Endothelial cell of umbilical vein (primary cell): ENCODE data around the gene SPSB1. TPM values are rescaled to one million over a fixed set of nuclear protein-coding genes. Genes with fewer than 3 reads are reported as not detected.

Experiments used
- BruUV-seq: library from RNA; stranded (reverse); fragments of 400-500 nt; replicated peaks from 2 replicates; lab custom pipeline; 2021; lab: Mats Ljungman, UMichigan
- CTCF ChIA-PET: fragments of 300-600, 350-600 bp; sonication (Branson Sonifier 250); formaldehyde crosslinking; loops from one replicate; lab custom pipeline; 2021; ENCODE audit warnings: antibody characterized with exemption, inconsistent platforms; lab: Charles Lee
- POLR2A ChIA-PET: fragments of 300-600, 350-600 bp; sonication (Branson Sonifier 250); formaldehyde crosslinking; loops from one replicate; lab custom pipeline; 2021; ENCODE audit warnings: antibody characterized with exemption, inconsistent platforms; lab: Charles Lee
- DNase-seq: peaks from one replicate; pipeline ENCODE4 v3.0.0-alpha.2; 2011; ENCODE audit warnings: low read depth, low spot score
- FAIRE-seq: peaks from 2 replicates; lab custom pipeline; 2011; peaks lifted over from hg19 to GRCh38; lab: Jason Lieb, UNC
- H2AFZ ChIP-seq: 2 replicates; pipeline ENCODE4 v1.6.0; 2012; ENCODE audit warnings: low read depth, low read length, control low read depth, inconsistent platforms
- H3K27ac ChIP-seq: 2 replicates; pipeline ENCODE4 v1.5.1; 2011; ENCODE audit warnings: low read depth, mild to moderate bottlenecking, control low read depth, low read length, moderate library complexity; ENCODE audit not compliant: insufficient read depth
- H3K27me3 ChIP-seq, 2 experiments: 2 replicates each; pipeline versions ENCODE4 v1.6.0 to v1.6.1; 2011; ENCODE audit warnings: low read length in 2 of 2, mixed read lengths in 1 of 2; ENCODE audit not compliant: control insufficient read depth in 2 of 2, insufficient read depth in 2 of 2
- H3K36me3 ChIP-seq, 2 experiments: 2 replicates in 1 of 2; 3 replicates in 1 of 2; pipeline ENCODE4 v1.5.1; 2011; ENCODE audit warnings: low read length in 2 of 2, mild to moderate bottlenecking in 1 of 2, moderate library complexity in 1 of 2; ENCODE audit not compliant: control insufficient read depth in 2 of 2, insufficient read depth in 2 of 2; ENCODE audit errors: extremely low read depth in 1 of 2
- H3K4me1 ChIP-seq: 3 replicates; pipeline ENCODE4 v1.5.1; 2011; ENCODE audit warnings: mild to moderate bottlenecking, low read length; ENCODE audit not compliant: control insufficient read depth, insufficient read depth; ENCODE audit errors: extremely low read depth
- H3K4me2 ChIP-seq: 2 replicates; pipeline ENCODE4 v1.6.1; 2011; ENCODE audit warnings: low read length, control low read depth, mixed read lengths; ENCODE audit not compliant: insufficient read depth
- H3K4me3 ChIP-seq, 3 experiments: fragments of 200-600 bp in 1 of 3; sonication (generic), shearing (Covaris generic) in 1 of 3; replicated peaks in 1 of 3; 2 replicates each; pipeline ENCODE4 v1.5.1; 2011 to 2016; ENCODE audit warnings: control low read depth in 3 of 3, low read length in 3 of 3, mild to moderate bottlenecking in 2 of 3, inconsistent platforms in 1 of 3, low read depth in 1 of 3, moderate library complexity in 1 of 3; ENCODE audit not compliant: insufficient read depth in 1 of 3
- H3K79me2 ChIP-seq: 2 replicates; pipeline ENCODE4 v1.6.0; 2012; ENCODE audit warnings: low read length, inconsistent platforms; ENCODE audit not compliant: control insufficient read depth, insufficient read depth
- H3K9ac ChIP-seq: replicated peaks from 2 replicates; pipeline ENCODE3; 2011; ENCODE audit warnings: low read length, control low read depth; ENCODE audit not compliant: insufficient read depth; ENCODE audit errors: extremely low read depth
- H3K9me1 ChIP-seq: replicated peaks from 3 replicates; pipeline ENCODE4 v1.6.0; 2011; ENCODE audit warnings: mild to moderate bottlenecking, low read length; ENCODE audit not compliant: control insufficient read depth, insufficient read depth; ENCODE audit errors: extremely low read depth
- H3K9me3 ChIP-seq: replicated peaks from 2 replicates; pipeline ENCODE4 v1.5.1; 2012; ENCODE audit warnings: low read length, inconsistent platforms; ENCODE audit not compliant: control insufficient read depth, insufficient read depth
- H4K20me1 ChIP-seq: replicated peaks from 2 replicates; pipeline ENCODE3; 2011; ENCODE audit warnings: mild to moderate bottlenecking, low read length; ENCODE audit not compliant: control insufficient read depth, insufficient read depth; ENCODE audit errors: extremely low read depth
- CTCF ChIP-seq, 2 donors: IDR thresholded peaks; 1 replicate in 1 of 2; 2 replicates in 1 of 2; pipeline ENCODE4 v1.5.1; 2011; ENCODE audit warnings: low read length in 2 of 2, mild to moderate bottlenecking in 2 of 2, moderate library complexity in 2 of 2, control low read depth in 1 of 2, inconsistent platforms in 1 of 2, low read depth in 1 of 2; ENCODE audit not compliant: insufficient read depth in 1 of 2; ENCODE audit errors: extremely low read depth in 1 of 2
- EZH2 ChIP-seq: IDR thresholded peaks from 2 replicates; pipeline ENCODE4 v1.6.1; 2012; ENCODE audit warnings: borderline replicate concordance, low read depth, mild to moderate bottlenecking, moderate library complexity, low read length, inconsistent platforms; ENCODE audit not compliant: severe bottlenecking
- FOS ChIP-seq: IDR thresholded peaks from 2 replicates; pipeline ENCODE4 v1.6.1; 2011; ENCODE audit warnings: mild to moderate bottlenecking, low read length, moderate library complexity, borderline replicate concordance; ENCODE audit not compliant: insufficient read depth
- GATA2 ChIP-seq: IDR thresholded peaks from 2 replicates; pipeline ENCODE4 v1.7.0; 2011; ENCODE audit warnings: low read depth, mild to moderate bottlenecking, moderate library complexity, mixed read lengths, low read length; ENCODE audit not compliant: insufficient read length, insufficient read depth
- JUN ChIP-seq: IDR thresholded peaks from 2 replicates; pipeline ENCODE4 v1.6.1; 2011; ENCODE audit warnings: borderline replicate concordance, low read depth; ENCODE audit not compliant: insufficient read length, insufficient read depth
- MAX ChIP-seq: IDR thresholded peaks from 2 replicates; pipeline ENCODE4 v1.6.1; 2011; ENCODE audit not compliant: insufficient read depth, insufficient read length
- MYC ChIP-seq: IDR thresholded peaks from one replicate; pipeline ENCODE4 v1.6.1; 2011; ENCODE audit warnings: mild to moderate bottlenecking, low read depth, low read length
- POLR2A ChIP-seq: IDR thresholded peaks from 2 replicates; pipeline ENCODE4 v1.6.1; 2012; ENCODE audit warnings: low read depth, mild to moderate bottlenecking, control low read depth, low read length
- POLR2AphosphoS5 ChIP-seq: IDR thresholded peaks from 2 replicates; pipeline ENCODE4 v1.6.1; 2012; ENCODE audit warnings: low read depth, mild to moderate bottlenecking, control low read depth, low read length, moderate library complexity; ENCODE audit not compliant: insufficient read depth
- dilution Hi-C: fragments of 300-500 bp; cut with MboI; formaldehyde crosslinking; loops from one replicate; pipeline ENCODE4 v1.15.0; 2019; ENCODE audit warnings: low sequenced_read_pairs; ENCODE audit not compliant: extremely low pct_ligation_motif_present
- intact Hi-C: fragments of 100-400 bp; cut with micrococcal nuclease; formaldehyde crosslinking; loops from one replicate; pipeline ENCODE4 v1.10.0; 2022
- polyA plus RNA-seq, 4 experiments: library from polyadenylated mRNA; depleted of rRNA in 3 of 4; stranded (reverse) in 3 of 4; unstranded in 1 of 4; fragments of >200 nt; gene quantifications; 2 replicates each; pipeline versions ENCODE4 v1.2.1 to v1.2.3, GENCODE V29; 2011 to 2012; ENCODE audit warnings: missing spikeins in 1 of 4
- total RNA-seq: library from RNA; stranded (reverse); gene quantifications from 2 replicates; pipeline ENCODE4 v1.2.3, GENCODE V29; 2021

Gene SPSB1
- total and polyA plus RNA-seq, 2 donors (not counting 3 experiments of a cell fraction or from before 2014, with no cell fraction given), result 41.9 to 61.2 TPM

- H3K79me2 ChIP-seq, result no peaks in the 10 kb centered on the region
- H3K27me3 ChIP-seq, result no peaks in the 10 kb centered on the region
- ChIA-PET CTCF (interaction anchor here (1.1 to 3.5 kb wide), 2 partner anchors 81 to 85 kb away, joined by 3 to 16 read pairs; no protein-coding TSS in a partner anchor), POLR2A (no interaction called here)
- H3K9ac ChIP-seq, result no peak overlapping the region
- dilution Hi-C loops, result no loop called here
- H3K27ac ChIP-seq, result no peak overlapping the region
- H3K4me3 ChIP-seq, result no peak overlapping the region
- H3K9me3 ChIP-seq, result no peaks in the 10 kb centered on the region
- no peak overlapping the region for H2AFZ ChIP-seq
- H3K4me1 ChIP-seq, result peaks cover 28% of the 10 kb centered on the region
- no peak for DNase-seq
- intact Hi-C loops, result loop anchor here (2.0 kb wide), 3 partner anchors 59 to 85 kb away; no protein-coding TSS in a partner anchor
- BruUV-seq, result no TSS peak
- H3K36me3 ChIP-seq, result peaks cover 6 to 26% of the 10 kb centered on the region in 2 experiments
- FAIRE-seq, result no peak
- H3K4me2 ChIP-seq, result no peak overlapping the region
- TF ChIP-seq POLR2A (no peak), GATA2 (no peak), POLR2AphosphoS5 (no peak), FOS (no peak), MAX (no peak), EZH2 (no peak), CTCF (IDR thresholded peaks at IDR 0.05; ENCODE audit: extremely low read depth in 1 of 2, insufficient read depth in 1 of 2, low read depth in 1 of 2, low read length in 2 of 2) (no peak), JUN (no peak), MYC (no peak)
- H4K20me1 ChIP-seq, result no peaks in the 10 kb centered on the region
- H3K9me1 ChIP-seq, result no peaks in the 10 kb centered on the region
Measured at GRCh38 chr1:9369964-9370788, 77.5 kb downstream of the SPSB1 start.
